Transverse colon (tissue), 4 donors: Measurements from ENCODE around the gene TSHZ3. TPM values are rescaled to one million over a fixed set of nuclear protein-coding genes. Genes with fewer than 3 reads are reported as not detected.

ENCODE experiments used
- DNase-seq: peaks from one replicate; pipeline ENCODE4 v3.0.0-alpha.2; 2019
- H3K27ac ChIP-seq, 4 donors: fragments of 200-600 bp; sonication (generic); 2 replicates each; pipeline ENCODE4 v1.5.1; 2016 to 2018; ENCODE audit warnings: inconsistent platforms in 4 of 4
- H3K27me3 ChIP-seq: fragments of 200-600 bp; sonication (generic); 2 replicates; pipeline ENCODE4 v1.5.1; 2017; ENCODE audit warnings: inconsistent platforms
- H3K36me3 ChIP-seq, 4 donors: fragments of 200-600 bp; sonication (generic); 2 replicates each; pipeline ENCODE4 v1.5.1; 2017 to 2019; ENCODE audit warnings: inconsistent platforms in 4 of 4
- H3K4me1 ChIP-seq, 4 donors: fragments of 200-600 bp; sonication (generic); 2 replicates each; pipeline ENCODE4 v1.5.1; 2017 to 2020; ENCODE audit warnings: inconsistent platforms in 4 of 4
- H3K4me3 ChIP-seq, 4 donors: fragments of 200-600 bp; sonication (generic); 1 replicate in 1 of 4; 2 replicates in 3 of 4; pipeline versions ENCODE4 v1.5.1 to v1.6.1; 2017 to 2019; ENCODE audit warnings: inconsistent platforms in 4 of 4
- H3K9me3 ChIP-seq, 2 donors: fragments of 200-600 bp; sonication (generic); 2 replicates each; pipeline ENCODE4 v1.5.1; 2017 to 2019; ENCODE audit warnings: inconsistent platforms in 2 of 2
- CTCF ChIP-seq, 5 experiments: fragments of 200-600 bp in 3 of 5; fragments of 450-650 bp in 2 of 5; sonication (generic) in 3 of 5; IDR thresholded peaks; 1 replicate in 2 of 5; 2 replicates in 3 of 5; pipeline ENCODE4 v1.5.1; 2016 to 2017; ENCODE audit warnings: antibody characterized with exemption in 5 of 5, inconsistent platforms in 3 of 5, mild to moderate bottlenecking in 2 of 5, moderate library complexity in 1 of 5
- EP300 ChIP-seq: sonication (generic); formaldehyde crosslinking; IDR thresholded peaks from one replicate; pipeline ENCODE4 v1.6.1; 2017; ENCODE audit warnings: antibody characterized with exemption, low read depth
- POLR2A ChIP-seq: fragments of 450-650 bp; IDR thresholded peaks from one replicate; pipeline ENCODE4 v1.6.1; 2016; ENCODE audit warnings: antibody characterized with exemption, mild to moderate bottlenecking, moderate library complexity
- POLR2AphosphoS5 ChIP-seq, 3 donors: sonication (generic); formaldehyde crosslinking; IDR thresholded peaks; one replicate each; pipeline ENCODE4 v1.6.1; 2016; ENCODE audit warnings: antibody characterized with exemption in 3 of 3
- WGBS, 2 donors: methylation state at CpG; one replicate each; pipeline ENCODE4 v1.1.5; 2018; ENCODE audit warnings: low coverage in 1 of 2; 5-methylcytosine and 5-hydroxymethylcytosine counted together
- in situ Hi-C, 4 donors: fragments of 200-750 bp; cut with MboI; loops; one replicate each; pipeline versions ENCODE4 v1.15.0 to v1.15.1; 2017; ENCODE audit warnings: low sequenced_read_pairs in 3 of 4, low pct_ligation_motif_present in 1 of 4, low pct_unique_long_range_greater_than_20kb in 1 of 4
- intact Hi-C: fragments of 100-400 bp; cut with DNase I; formaldehyde crosslinking; loops from one replicate; pipeline ENCODE4 v1.15.1; 2023; ENCODE audit warnings: low total_unique reads
- total RNA-seq, 4 donors: library from RNA; depleted of rRNA; stranded (reverse); fragments of >200 nt; gene quantifications; one replicate each; pipeline ENCODE4 v1.1.0, GENCODE V29; 2016

Gene TSHZ3
- total RNA-seq, 4 donors from 2014 or later: 3.0 to 6.4 (median 4.6) TPM

GRCh38 chr19:31294189-31294588 lies 55.0 kb downstream of the TSHZ3 start:
- Histone ChIP-seq H3K36me3 (no peaks in the 10 kb centered on the region), H3K9me3 (no peaks in the 10 kb centered on the region), H3K4me3 (no peak overlapping the region), H3K27me3 (no peaks in the 10 kb centered on the region), H3K4me1 (no peaks in the 10 kb centered on the region), H3K27ac (no peak overlapping the region)
- no peak for DNase-seq
- 80% methylated on average over 2 of the region's 2 CpGs; no CpG with 5 or more reads in 1 of the 2 donors for WGBS, 2 donors
- in situ Hi-C loops: no loop called here
- TF ChIP-seq POLR2AphosphoS5 (IDR thresholded peaks at IDR 0.05) (no peak), EP300 (no peak), CTCF (IDR thresholded peaks at IDR 0.05) (no peak), POLR2A (no peak)
- intact Hi-C loops: no loop called here

GRCh38 chr19:31292639-31293185 lies 56.5 kb downstream of the TSHZ3 start:
- no peaks in the 10 kb centered on the region for H3K27me3 ChIP-seq
- in situ Hi-C loops (no loop called here), intact Hi-C loops (no loop called here)
- no peak for TF ChIP-seq POLR2AphosphoS5 (IDR thresholded peaks at IDR 0.05)
- no peak for TF ChIP-seq EP300
- no peak for TF ChIP-seq CTCF (IDR thresholded peaks at IDR 0.05)
- TF ChIP-seq POLR2A: no peak
- no peak overlapping the region for H3K27ac ChIP-seq
- DNase-seq: no peak
- no peaks in the 10 kb centered on the region for H3K36me3 ChIP-seq
- 89 to 95% methylated on average over 2 of the region's 2 CpGs for WGBS, 2 donors
- H3K9me3 ChIP-seq: no peaks in the 10 kb centered on the region
- H3K4me3 ChIP-seq: no peak overlapping the region
- H3K4me1 ChIP-seq: no peaks in the 10 kb centered on the region

GRCh38 chr19:31290931-31291590 lies 58.2 kb downstream of the TSHZ3 start:
- H3K4me1 ChIP-seq: peaks cover 0 to 2% (median 0%) of the 10 kb centered on the region in 4 donors
- no peak overlapping the region for H3K4me3 ChIP-seq
- H3K9me3 ChIP-seq: no peaks in the 10 kb centered on the region
- intact Hi-C loops (no loop called here), in situ Hi-C loops (no loop called here)
- H3K27ac ChIP-seq: no peak overlapping the region
- TF ChIP-seq CTCF (IDR thresholded peaks at IDR 0.05): no peak
- no peak for TF ChIP-seq EP300
- no peak for TF ChIP-seq POLR2A
- TF ChIP-seq POLR2AphosphoS5 (IDR thresholded peaks at IDR 0.05): no peak
- H3K27me3 ChIP-seq: no peaks in the 10 kb centered on the region
- 57 to 64% methylated on average over 6 to 8 of the region's 8 CpGs for WGBS, 2 donors
- no peak for DNase-seq
- H3K36me3 ChIP-seq: no peaks in the 10 kb centered on the region

- no peak for DNase-seq
- Histone ChIP-seq H3K4me1 (peaks cover 0 to 6% (median 2%) of the 10 kb centered on the region in 4 donors), H3K9me3 (no peaks in the 10 kb centered on the region), H3K36me3 (no peaks in the 10 kb centered on the region), H3K27me3 (no peaks in the 10 kb centered on the region), H3K27ac (no peak overlapping the region), H3K4me3 (no peak overlapping the region)
- intact Hi-C loops (no loop called here), in situ Hi-C loops (no loop called here)
- 79 to 100% methylated on average over 1 to 4 of the region's 4 CpGs for WGBS, 2 donors
- TF ChIP-seq EP300: no peak
- TF ChIP-seq POLR2AphosphoS5 (IDR thresholded peaks at IDR 0.05): no peak
- TF ChIP-seq POLR2A: no peak
- TF ChIP-seq CTCF (IDR thresholded peaks at IDR 0.05): no peak
These were observed 59.3 kb downstream of the TSHZ3 start for GRCh38 chr19:31289976-31290375.
